HG03196 (cell line): Measurements from ENCODE around the gene PHF10.
A peak's percentile ranks its signal among the peaks of the same experiment; 100 is the strongest.

ENCODE experiments used
- ATAC-seq: cut with Tn5 transposase; IDR thresholded peaks from one replicate; pipeline ENCODE4 v1.9.1; 2021; ENCODE audit not compliant: unreplicated experiment

PHF10 gene

DNA sequence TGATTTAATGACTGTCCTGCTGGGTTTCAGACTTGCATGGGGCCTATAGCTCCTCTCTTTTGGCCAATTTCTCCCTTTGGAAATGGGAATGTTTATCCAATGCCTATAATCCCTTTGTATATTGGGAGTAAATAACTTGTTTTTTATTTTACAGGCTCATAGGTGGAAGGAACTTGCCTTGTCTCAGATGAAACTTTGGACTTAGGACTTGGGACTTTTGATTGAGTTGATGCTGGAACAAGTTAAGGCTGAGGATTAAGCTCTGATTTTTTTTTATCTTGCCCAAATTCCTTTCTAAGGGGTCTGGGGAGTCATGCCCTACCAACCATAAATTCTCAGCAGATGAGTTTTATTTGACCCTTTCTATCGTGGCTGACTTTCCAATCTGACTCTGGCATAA lies 46.0 kb downstream of the PHF10 start:
- no peak for ATAC-seq

DNA sequence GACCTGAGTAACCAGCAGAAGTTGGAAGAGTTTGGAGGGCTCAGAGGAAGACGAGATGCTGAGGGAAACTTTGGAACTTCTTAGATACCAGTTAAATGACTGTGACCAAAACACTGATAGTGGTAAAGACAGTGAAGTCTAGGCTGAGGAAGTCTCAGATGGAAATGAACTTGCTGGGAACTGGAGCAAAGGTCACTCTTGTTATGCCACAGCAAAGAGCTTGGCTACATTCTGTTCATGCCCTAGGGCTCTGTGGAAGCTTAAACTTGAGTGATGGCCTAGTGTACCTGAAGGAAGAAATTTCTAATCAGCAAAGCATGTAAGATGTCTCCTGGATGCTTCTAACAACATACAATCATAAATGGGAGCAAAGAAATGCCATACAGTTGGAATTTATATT lies 47.2 kb downstream of the PHF10 start:
- ATAC-seq = no peak

GRCh38 chr6:169675011-169675410 lies 49.3 kb downstream of the PHF10 start:
- no peak for ATAC-seq

DNA sequence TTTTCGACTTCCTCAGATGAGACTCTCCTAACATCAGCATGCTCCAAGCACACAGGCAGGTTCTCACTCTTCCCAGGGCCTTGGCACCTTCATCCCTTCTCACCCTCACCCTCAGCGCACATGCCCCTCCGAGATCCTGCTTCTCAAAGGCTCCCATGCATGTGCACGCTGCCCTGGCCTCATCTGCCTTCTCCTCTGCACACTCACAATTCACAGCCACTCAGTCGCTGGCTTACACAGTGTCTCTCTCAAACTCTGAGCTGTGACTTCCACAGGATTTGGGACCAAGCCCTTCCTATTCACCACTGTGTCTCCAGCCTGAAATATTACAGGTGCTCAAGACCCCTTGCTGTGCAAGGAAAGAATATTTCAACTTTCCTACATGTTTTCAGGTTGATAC lies 52.7 kb downstream of the PHF10 start:
- ATAC-seq = no peak

DNA sequence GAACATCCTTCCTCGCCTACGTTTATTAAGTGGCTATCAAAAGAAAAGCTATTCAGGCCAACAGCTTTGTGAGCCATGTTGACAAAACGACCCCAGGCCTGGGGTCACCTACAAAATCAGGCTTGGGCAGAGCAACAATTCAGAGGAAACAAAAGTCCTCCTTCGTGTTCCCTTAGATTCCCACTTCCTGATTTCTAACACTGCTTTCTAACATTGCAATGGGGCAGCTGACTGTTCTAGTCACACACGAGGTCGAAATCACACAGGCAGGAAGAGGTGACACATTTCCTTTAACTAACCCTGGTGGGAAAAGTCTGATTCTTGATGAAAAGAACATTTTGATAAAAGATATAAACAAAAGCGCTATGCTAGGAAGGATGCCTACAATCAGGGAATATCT lies 54.4 kb downstream of the PHF10 start:
- ATAC-seq = no peak

DNA sequence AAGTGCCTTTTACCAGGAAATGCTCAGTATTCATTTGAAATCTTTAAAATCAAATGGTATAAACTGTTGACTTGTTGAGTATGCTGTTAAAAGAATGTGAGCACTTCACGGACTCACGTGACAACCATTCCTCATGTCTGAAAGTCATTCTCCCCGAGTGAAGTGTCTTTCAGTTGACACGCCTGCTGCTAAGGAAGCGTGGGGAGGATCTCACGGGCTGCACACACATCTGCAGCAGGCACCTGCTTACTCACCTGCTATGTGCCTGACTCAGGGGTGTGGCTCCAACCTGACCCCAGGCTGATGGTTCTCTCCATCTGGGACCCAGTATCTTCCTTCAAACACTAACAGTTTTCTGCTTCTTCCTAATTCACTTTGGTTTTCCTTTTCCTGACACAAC lies 55.2 kb downstream of the PHF10 start:
- no peak for ATAC-seq

DNA sequence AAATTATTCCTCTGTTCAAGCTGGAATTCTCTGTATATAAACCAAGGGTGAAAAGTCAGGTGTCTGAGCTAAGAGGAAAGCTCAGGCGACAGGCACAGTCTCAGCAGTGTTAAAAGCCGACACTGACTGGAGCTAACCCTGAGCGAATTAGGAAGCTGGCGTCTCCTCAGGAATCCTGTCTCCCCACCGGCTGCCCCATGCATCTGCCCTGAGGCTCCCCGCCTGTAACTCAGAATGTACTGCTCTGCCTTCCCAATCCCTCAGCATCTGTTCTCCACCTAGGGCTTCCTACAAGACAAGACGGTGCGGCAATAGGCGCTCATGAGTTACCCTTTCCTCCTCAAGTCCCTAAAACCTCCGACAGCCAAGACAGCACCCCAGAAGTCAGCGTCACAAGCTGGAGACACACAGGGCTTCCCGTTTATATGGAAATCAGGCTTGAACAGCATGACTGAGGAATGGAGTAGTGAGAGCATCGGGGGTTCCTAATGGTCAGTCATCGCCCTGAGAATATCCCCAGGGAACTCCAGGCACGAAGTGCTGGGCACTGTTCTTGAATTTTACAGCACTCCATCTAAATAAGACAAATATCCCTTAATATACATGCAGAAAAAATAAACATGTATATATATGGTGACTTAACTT lies 56.0 kb downstream of the PHF10 start:
- no peak for ATAC-seq

GRCh38 chr6:169667716-169668115 lies 56.6 kb downstream of the PHF10 start:
- no peak for ATAC-seq

GRCh38 chr6:169666441-169666840 lies 57.9 kb downstream of the PHF10 start:
- no peak for ATAC-seq

- no peak for ATAC-seq
Measured at GRCh38 chr6:169665289-169665688, 59.0 kb downstream of the PHF10 start.

DNA sequence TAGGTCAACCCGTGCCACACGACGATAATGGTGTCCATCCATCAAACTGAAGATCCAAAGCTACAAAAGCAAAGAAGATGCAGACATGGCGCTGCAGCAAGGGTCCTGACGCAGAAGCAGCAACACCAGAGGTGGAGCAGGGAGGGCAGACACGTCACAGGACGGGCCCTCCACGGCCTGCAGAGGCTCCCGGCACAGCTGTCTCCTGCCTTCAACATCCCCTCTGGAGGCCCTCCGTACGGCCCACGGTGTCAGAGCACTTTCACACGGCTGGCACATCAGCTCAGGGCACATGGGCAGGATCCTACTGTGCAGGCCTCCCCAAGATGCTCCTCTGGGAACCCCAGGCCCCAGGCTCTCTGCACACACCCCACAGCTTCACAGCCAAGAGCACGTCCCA lies 60.1 kb downstream of the PHF10 start:
- no peak for ATAC-seq

GRCh38 chr6:169663468-169663867 lies 60.8 kb downstream of the PHF10 start:
- no peak for ATAC-seq

DNA sequence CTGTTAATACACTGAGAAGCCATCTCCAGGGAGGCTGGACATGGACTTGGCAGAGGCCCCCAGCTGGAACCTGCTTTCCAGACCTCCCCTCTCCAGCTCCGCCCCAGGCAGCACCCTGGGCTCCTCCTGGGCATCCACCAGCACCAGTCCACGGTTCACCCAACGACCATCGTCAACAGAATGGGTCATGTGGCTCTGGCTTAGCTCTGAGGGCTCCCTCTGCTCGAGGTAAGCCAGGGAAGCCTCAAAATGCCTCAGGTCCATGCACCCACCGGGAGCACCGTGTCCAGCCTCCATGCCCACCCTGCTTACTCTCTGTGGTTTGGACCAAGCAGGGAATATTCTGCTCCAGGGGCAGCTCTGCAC lies 62.9 kb downstream of the PHF10 start:
- no peak for ATAC-seq

GRCh38 chr6:169660751-169661390 lies 63.4 kb downstream of the PHF10 start:
- no peak for ATAC-seq

- no peak for ATAC-seq
Measured at GRCh38 chr6:169659820-169660610, 64.3 kb downstream of the PHF10 start.

DNA sequence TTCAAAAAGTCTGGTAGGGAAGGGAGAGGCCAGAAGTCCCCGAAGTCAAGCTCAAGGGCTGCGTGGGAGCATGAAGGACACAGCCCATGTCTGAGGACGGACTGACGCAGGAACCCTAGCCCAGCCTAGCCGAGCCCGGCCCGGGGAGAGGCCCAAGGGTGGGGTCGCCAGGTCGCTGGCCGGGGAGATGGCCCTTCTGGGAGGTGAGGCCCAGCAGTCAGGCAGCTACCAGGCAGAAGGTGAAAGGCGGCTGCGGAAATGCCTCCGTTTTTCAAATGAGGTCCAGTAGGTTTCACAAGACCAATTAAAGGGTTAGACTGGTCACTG lies 67.1 kb downstream of the PHF10 start:
- ATAC-seq = no peak

- ATAC-seq = no peak
Measured at GRCh38 chr6:169656546-169657283, 67.6 kb downstream of the PHF10 start.

DNA sequence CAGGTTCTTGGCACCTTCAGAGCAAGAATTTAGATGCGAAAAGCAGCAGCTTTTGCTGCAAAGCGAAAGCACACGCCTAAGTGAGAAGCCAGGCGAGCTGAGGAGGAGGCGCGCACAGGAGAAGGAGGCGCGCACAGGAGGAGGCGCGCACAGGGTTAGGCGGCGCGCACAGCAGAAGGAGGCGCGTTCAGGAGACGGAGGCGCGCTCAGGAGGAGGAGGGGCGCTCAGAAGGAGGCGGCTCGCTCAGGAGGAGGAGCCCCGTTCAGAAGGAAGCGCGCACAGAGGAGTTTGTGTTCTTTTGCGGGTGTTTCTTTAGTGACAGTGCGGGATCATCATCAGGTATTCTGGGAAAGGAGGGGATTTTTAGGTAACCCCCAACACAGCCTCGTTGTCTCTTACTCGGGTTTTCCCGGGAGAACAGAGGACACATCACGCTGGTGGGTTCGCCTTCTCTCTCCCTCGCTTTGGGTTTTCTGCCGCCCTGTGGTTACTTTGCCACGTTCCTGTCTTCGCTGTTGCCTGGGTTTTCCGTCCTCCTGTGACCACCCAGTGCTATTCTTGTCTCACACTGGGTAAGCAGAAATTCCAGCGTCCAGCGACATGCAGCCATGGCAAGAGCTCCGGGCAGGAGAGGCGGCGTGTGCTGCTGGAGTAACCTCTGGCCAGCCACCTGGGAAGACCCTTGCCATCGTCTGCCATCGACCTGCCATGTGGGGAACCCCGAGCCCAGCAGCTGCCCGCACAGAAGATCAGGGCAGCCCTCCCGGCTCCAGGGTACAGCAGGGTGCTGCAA lies 69.5 kb downstream of the PHF10 start:
- peak; percentile 75 for ATAC-seq
